Activated CD4-positive, alpha-beta T cell treated with anti-CD3 and anti-CD28 coated beads, Interleukin-2, Interleukin-4, amounts not matched to agents 100 ng/mL and 50 ng/mL, durations not matched to agents 16 hours and 8 hours (primary cell): Measurements from ENCODE around the gene P3H3.

Source experiments
- DNase-seq: peaks from one replicate; pipeline ENCODE4 v3.0.0-alpha.2; 2020; ENCODE audit warnings: low spot score

Gene P3H3

DNA sequence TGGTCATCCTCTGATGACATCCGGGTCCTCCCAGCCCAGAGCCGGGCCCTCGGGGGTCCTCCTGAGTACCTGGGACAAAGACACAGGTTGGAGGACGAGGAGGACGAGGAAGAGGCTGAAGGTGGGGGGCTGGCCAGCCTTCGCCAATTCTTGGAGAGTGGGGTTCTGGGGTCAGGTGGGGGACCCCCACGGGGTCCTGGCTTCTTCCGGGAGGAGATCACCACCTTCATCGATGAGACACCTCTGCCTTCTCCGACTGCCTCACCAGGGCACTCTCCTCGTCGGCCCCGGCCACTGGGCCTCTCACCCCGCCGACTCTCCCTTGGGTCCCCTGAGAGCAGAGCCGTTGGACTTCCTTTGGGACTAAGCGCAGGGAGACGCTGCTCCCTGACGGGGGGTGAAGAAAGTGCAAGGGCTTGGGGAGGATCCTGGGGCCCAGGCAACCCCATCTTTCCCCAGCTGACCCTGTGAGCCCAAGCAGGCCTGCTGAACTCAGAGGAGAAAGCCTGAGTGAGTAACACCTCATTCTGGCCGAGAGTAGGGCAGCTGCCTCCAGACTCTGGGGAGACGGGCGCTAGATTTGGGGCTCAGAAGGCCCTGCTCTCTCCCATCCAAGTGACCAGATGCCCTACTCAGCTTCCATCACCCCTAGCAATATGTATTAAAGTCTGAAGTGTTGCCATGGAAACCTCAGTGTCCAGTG lies 1.3 kb upstream of the P3H3 start:
- DNase-seq = no peak

DNA sequence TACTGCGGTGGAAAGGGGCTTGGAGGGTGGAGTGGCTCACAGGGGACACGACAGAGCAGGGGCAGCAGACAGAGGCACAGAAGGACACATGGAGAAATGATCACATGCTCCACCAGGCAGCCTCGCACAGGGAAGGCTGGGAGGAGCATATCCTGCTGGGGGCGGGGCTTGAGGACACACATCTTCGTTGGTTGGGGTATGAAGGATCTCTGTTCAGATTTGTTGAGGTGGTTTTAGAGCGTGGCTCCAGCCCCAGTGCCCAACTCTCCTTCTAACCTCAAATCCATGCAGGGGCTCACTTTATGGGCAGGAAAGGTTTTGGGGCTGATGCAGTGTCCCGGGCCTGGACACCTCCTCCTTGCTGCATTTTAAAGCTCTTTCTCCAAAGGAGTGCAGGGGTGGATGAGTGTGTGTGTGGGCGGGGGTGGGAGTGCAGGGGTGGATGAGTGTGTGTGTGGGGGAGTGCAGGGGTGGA lies 733 bp upstream of the P3H3 start:
- DNase-seq = peak; percentile 35

DNA sequence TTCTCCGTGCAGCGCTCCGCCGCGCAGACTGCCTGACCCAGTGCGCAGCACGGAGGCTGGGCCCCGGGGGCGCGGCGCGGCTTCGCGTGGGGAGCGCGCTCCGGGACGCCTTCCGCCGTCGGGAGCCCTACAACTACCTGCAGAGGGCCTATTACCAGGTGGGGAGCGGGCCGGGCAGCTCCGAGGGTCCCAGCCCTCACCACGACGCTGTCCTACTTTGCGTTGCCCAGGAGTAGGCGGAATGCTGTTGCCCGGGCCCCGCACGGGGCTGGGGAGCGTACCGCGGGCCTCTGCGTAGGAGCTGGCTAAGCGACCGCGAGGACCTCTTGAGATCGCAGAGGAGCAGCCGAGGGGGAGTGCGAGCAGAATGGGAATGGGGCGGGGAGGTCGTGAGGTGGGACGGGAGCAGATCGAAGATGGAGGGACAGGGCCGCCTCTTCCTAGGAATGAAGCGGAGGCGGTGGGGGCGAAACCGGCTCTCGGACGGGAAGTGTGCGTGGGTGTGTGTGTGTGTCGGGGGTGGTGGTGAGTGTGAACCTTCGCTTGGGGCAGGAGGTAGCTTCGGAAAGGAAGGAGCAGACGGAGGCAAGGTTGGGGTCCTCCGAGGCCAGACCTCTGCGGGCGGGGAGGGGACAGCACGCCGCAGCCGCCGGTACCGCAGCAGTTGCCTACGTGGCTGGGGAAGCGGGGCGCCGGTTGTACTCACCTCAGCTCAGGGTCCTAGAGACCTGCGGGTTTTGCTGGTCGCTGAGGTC lies 751 bp downstream of the P3H3 start:
- no peak for DNase-seq

DNA sequence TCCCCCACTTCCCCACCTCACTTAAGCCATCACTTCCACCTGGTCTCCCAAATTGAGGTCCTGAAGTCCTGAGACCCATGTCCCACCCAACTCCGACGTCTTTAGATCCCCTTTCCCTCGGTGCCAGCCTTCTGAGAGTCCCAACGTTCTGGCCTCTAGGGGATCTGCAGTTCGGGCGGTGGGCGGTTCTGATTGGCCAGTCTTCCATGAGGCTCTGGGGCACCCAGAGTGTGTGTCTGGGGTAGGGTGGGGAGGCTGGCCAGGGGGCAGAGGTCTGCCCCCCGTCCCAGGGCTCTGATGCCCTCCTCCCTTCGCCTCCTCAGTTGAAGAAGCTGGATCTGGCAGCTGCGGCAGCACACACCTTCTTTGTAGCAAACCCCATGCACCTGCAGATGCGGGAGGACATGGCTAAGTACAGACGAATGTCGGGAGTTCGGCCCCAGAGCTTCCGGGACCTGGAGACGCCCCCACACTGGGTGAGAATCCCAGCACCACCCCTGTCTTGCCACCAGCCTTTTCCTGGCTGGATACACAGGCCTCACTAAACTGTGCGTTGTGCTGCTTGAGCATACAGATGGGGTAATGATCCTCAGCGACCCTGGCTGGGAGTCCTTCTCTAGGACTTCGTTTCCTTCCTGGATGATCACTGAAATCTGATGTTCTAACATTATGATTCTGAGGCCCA lies 1.5 kb downstream of the P3H3 start:
- no peak for DNase-seq

GRCh38 chr12:6830286-6830890 lies 2.2 kb downstream of the P3H3 start:
- no peak for DNase-seq

GRCh38 chr12:6830999-6831398 lies 2.8 kb downstream of the P3H3 start:
- DNase-seq = no peak

DNA sequence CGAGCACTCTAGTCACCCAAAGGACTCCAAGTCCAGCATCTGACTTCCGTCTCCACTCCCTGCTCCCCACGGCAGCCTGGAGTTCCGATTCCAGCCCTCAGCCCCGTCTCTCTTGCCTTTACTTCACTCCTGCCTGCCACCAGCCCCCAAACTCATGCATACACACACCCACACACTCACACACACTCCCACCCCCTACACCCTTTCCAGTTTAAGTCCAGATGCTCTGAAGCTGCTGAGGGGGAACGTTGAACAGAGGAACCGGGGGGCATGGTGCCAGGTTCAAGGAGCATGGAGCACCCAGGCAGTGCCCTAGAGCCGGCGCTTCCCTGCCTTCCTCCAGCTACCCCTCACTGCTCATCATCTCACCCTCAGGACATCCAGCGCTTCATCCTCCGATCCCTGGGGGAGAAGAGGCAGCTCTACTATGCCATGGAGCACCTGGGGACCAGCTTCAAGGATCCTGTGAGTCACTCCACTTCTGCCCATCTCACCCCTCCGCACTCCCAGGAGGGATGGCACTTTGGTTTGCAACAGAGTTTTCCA lies 3.3 kb downstream of the P3H3 start:
- no peak for DNase-seq

DNA sequence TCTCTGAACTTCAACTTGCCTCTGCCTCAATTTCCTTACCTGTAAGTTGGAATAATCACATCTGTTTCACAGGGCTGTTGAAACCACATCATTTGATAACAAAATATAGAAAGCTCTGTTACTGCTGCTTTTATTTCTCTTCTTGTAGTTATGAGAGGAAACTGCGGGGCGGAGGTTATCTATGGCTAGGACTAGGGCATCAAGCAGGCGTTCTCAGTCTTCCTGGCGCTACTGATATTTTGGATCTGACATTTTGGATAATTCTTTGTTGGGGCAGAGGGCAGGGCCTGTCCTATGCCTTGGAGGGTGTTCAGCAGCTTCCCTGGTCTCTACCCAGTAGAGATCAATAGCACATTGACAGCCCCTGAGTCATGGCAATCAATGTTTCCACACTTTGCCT lies 3.9 kb downstream of the P3H3 start:
- DNase-seq = no peak

DNA sequence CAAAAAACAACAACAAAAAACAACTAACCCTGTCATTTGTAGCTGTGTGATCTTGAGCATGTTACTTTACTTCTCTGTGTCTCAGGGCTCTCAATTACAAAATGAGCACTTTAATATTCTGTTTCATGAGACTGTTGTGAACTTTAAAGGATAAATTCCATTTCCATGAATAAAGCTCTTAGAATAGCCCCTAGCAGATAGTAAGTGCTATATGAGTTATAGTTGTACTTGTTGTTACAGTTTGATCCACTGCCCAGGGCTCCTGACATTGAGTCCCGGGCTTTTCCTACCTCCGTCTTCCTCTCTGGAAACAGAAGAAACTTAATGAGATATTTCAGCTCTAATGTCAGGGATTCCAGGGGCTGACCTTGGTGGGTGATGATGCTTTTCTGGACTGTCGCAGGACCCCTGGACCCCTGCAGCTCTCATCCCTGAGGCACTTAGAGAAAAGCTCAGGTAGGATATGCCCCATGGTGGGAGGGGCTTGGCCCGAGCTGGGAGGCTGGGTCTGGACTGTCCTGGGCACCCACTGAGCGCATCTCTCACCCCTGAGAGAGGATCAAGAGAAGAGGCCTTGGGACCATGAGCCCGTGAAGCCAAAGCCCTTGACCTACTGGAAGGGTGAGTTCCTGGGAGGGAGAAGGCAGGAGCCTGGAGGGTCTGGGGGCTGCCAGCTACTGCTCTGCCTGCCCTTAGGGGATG lies 5.1 kb downstream of the P3H3 start:
- no peak for DNase-seq

GRCh38 chr12:6834254-6834653 lies 6.0 kb downstream of the P3H3 start:
- no peak for DNase-seq

- DNase-seq = no peak
These were observed 6.7 kb downstream of the P3H3 start for GRCh38 chr12:6834873-6835272.

DNA sequence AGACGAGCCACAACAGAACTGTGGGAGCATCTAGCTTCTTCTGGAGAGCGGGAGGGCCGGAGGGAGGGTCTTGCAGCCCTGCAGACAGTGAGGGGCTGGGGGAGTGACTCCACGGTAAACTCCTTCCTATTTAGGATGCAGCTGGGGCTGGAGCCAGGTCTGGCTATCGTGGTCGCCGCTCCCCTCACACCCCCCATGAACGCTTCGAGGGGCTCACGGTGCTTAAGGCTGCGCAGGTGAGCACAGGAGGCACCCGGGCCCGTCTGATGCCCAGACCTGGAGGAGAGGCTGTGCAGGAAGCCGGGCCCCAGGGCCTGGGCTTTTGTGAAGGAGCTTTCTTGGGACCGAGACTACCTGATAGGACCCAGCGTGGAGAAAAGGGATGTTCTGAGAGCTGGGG lies 8.6 kb downstream of the P3H3 start:
- DNase-seq = no peak

- DNase-seq = no peak
These were observed 9.3 kb downstream of the P3H3 start for GRCh38 chr12:6837370-6838060.

DNA sequence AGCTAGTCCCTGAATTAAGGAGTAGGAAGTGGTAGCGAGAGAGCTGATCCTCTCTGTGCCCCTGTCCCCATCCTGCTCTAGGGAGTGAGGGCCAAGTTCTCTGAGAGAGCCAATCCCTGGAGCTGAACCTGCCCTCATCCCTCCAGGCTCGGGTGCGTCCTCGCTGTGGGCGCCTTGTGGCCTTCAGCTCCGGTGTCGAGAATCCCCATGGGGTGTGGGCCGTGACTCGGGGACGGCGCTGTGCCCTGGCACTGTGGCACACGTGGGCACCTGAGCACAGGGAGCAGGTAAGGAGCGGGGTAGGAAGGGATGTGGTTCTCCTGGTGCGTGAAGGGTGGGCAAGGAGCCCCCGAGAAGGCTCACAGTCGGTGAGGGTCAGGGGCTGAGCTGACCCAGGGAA lies 10.6 kb downstream of the P3H3 start:
- no peak for DNase-seq

- DNase-seq = no peak
These were observed 11.4 kb downstream of the P3H3 start for GRCh38 chr12:6839482-6840201.

GRCh38 chr12:6840330-6840729 lies 12.1 kb downstream of the P3H3 start:
- no peak for DNase-seq

DNA sequence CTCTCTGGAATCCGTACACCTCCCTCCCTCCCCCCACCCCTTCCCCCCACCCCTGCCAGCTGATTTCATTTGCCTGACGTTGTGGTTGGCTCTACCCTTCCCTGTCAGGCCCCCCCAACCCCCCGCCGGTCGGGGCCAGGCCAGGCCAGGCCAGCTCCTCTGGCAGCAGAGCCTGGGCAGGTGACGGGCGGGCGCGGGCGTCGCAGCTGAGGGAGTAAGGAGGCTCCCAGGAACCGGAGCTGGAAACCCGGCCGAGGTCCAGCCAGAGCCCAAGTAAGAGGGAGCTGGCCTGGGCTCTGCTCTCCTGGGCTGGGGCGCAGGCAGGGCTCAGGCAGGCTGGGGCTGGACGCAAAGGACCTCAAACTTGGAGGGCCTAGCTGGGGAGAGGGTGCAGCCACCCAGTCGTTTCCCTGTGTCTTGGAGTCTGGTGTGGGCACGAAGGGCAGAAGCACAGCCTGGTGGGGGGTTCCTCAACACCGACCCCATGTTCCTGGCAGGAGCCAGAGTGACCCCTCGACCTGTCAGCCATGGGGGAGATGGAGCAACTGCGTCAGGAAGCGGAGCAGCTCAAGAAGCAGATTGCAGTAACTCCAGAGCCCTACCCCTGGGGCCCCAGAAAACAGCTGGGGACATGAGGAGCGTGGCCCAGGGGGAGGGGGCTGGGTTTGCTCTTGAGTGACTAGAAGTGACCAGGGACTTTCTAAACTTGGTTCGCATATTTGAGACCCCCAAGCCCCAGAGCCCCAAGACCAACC lies 12.7 kb downstream of the P3H3 start, which contains the start of gene GNB3:
GNB3 (plus strand) TSS at position 165 of the 755 bp plus-strand sequence; CDS start at position 528, 363 bp downstream.
- DNase-seq = no peak

GRCh38 chr12:6842075-6842474 lies 13.9 kb downstream of the P3H3 start:
- no peak for DNase-seq

DNA sequence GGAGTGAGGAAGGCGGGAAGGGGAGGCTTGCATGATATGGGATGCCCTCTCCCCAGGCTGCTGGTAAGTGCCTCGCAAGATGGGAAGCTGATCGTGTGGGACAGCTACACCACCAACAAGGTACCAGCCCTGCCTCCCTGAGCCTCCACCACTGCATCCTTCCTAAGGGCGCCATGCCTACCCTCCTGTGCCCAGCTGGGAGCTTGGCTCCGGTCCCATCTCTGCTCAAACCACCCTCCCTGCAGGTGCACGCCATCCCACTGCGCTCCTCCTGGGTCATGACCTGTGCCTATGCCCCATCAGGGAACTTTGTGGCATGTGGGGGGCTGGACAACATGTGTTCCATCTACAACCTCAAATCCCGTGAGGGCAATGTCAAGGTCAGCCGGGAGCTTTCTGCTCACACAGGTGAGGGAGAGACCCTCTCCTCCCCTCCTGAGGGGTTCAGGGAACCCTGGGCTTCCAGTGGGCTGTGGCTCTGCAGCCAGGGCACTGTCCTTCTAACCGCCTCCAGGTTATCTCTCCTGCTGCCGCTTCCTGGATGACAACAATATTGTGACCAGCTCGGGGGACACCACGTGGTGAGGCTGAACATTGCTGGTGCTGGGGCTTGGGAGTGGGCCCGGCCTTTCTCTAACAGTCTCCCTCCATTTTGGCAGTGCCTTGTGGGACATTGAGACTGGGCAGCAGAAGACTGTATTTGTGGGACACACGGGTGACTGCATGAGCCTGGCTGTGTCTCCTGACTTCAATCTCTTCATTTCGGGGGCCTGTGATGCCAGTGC lies 15.1 kb downstream of the P3H3 start:
- no peak for DNase-seq
